ENCODE data around the gene GGA3. TPM values are rescaled to one million over a fixed set of nuclear protein-coding genes. Genes with fewer than 3 reads are reported as not detected.

Gene GGA3
- total and polyA plus RNA-seq, 10 of the 15 experiments (the other 5 are each of a cell fraction or from before 2014, with no cell fraction given): 7.0 to 57.5 (median 34.0) TPM

DNA sequence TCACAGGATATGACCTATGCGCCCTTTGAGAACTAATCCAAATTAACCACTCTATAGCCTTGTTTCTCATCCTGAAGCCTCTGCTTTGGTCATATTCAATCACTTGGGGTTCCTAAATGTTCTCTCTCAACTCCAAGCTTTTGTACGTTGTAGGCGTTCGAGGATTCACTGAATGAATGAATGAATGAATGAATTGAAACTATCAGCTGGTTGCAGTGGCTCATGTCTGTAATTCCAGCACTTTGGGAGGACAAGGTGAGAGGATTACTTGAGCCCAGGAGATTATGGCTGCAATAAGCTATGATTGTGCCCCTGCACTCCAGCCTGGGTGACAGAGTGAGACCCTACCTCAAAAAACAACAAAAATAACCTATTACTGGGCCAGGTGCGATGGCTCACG is 72.8 kb downstream of the GGA3 start:
- no TSS peak for BruUV-seq (replicated peaks)
- H3K4me3 ChIP-seq: no peak overlapping the region
- 97% methylated on average over 6 of the region's 6 CpGs for WGBS (ENCODE audit: insufficient coverage, insufficient replicate concordance, low lambda C conversion rate, missing lambda C conversion rate)
- H3K9me3 ChIP-seq (replicated peaks; ENCODE audit: control insufficient read depth, insufficient read depth, low read length): no peaks in the 10 kb centered on the region
- ChIA-PET POLR2A (interaction anchor here (1.0 to 1.5 kb wide), 2 partner anchors 57 to 87 kb away, joined by 3 to 4 read pairs; partner anchors contain the start of gene NT5C), SMC1A (ENCODE audit: uncharacterized antibody, unreplicated experiment) (interaction anchor here (1.0 to 1.8 kb wide), 4 partner anchors 12 to 177 kb away, joined by 3 to 11 read pairs (median 3); no protein-coding TSS in a partner anchor), RAD21 (ENCODE audit: unreplicated experiment) (interaction anchor here (0.7 to 2.4 kb wide), 7 partner anchors 8 to 227 kb away, joined by 3 to 15 read pairs (median 4); partner anchors contain the start of gene MIF4GD), CTCF (interaction anchor here (0.6 to 5.9 kb wide), 10 partner anchors 14 to 233 kb away, joined by 3 to 58 read pairs (median 4); partner anchors contain the start of gene NT5C)
- no peak overlapping the region for H2AFZ ChIP-seq (ENCODE audit: control insufficient read depth, low read depth, low read length)
- peak; percentile 80 for TF ChIP-seq ZNF24 (IDR thresholded peaks at IDR 0.05)
- no peak for TF ChIP-seq USF2 (IDR thresholded peaks at IDR 0.05; ENCODE audit: borderline replicate concordance, low read depth, low read length)
- FAIRE-seq: no peak
- no peak overlapping the region for H3K4me2 ChIP-seq (ENCODE audit: control insufficient read depth, insufficient read depth)
- no peaks in the 10 kb centered on the region for H3K36me3 ChIP-seq (ENCODE audit: control insufficient read depth in 2 of 2, insufficient read depth in 2 of 2, low read length in 1 of 2)
- in situ Hi-C loops (cut with MboI): no loop called here
- H3K27me3 ChIP-seq (replicated peaks in 1 of 2; ENCODE audit: control insufficient read depth in 2 of 2, insufficient read depth in 2 of 2, low read length in 1 of 2): no peaks in the 10 kb centered on the region
- peaks cover 6% of the 10 kb centered on the region; the same call in 1 of the 2 replicates for H3K4me1 ChIP-seq (ENCODE audit: control insufficient read depth, insufficient read depth, low read length)
- no peaks in the 10 kb centered on the region for H3K79me2 ChIP-seq (ENCODE audit: control insufficient read depth, insufficient read depth, low read length)
- DNase-seq (ENCODE audit: low read depth, low spot score): no peak
- intact Hi-C loops (cut with micrococcal nuclease; ENCODE audit: unreplicated experiment): no loop called here
- no peak overlapping the region for H3K9ac ChIP-seq (ENCODE audit: control insufficient read depth, insufficient read depth, low read length)
- no peaks in the 10 kb centered on the region for H4K20me1 ChIP-seq (ENCODE audit: control insufficient read depth, insufficient read depth)
- ATAC-seq: no peak
- no peak overlapping the region for H3K27ac ChIP-seq (ENCODE audit: control insufficient read depth, insufficient read depth)

Other genes with a start within 250 kb of the GGA3 start
Only the 7 nearest of the 14 such genes appear.
- gene NT5C, start 129.9 kb downstream of the GGA3 start, total RNA-seq (2014; rRNA removed): 115 and 144 TPM in 2 replicates
- gene NT5C, start 129.9 kb downstream of the GGA3 start, total RNA-seq (2014; rRNA removed; fragmentation: Illumina TruSeq; extraction: Trizol): 41.6 and 43.7 TPM in 2 replicates
- 86.3 and 88.5 TPM in 2 replicates for gene NT5C, start 129.9 kb downstream of the GGA3 start, total RNA-seq (2021)
- 17.4 and 40.2 TPM in 2 replicates for gene NT5C, start 129.9 kb downstream of the GGA3 start, polyA plus RNA-seq (2011; rRNA removed)
- gene NT5C, start 129.9 kb downstream of the GGA3 start, polyA plus RNA-seq (2014; fragmentation: Illumina TruSeq; extraction: Trizol): 10.4 and 24.2 TPM in 2 replicates
- 1 to 10 TPM; 3.7 to 9.8 TPM for gene NT5C, start 129.9 kb downstream of the GGA3 start, polyA plus RNA-seq (2014; fragmentation: Nextera tagmentation; extraction: Ambion mirVana)
- gene NT5C, start 129.9 kb downstream of the GGA3 start, polyA plus RNA-seq (2014; rRNA removed): 158 and 188 TPM in 2 replicates
- gene NT5C, start 129.9 kb downstream of the GGA3 start, polyA plus RNA-seq (2016; fragmentation: Nextera tagmentation; extraction: Ambion mirVana): 100 to 1,000 TPM; 116 to 129 TPM
- gene JPT1, start 107.1 kb downstream of the GGA3 start, total RNA-seq (2014; rRNA removed): 150 and 158 TPM in 2 replicates
- 324 and 357 TPM in 2 replicates for gene JPT1, start 107.1 kb downstream of the GGA3 start, total RNA-seq (2014; rRNA removed; fragmentation: Illumina TruSeq; extraction: Trizol)
- 316 and 327 TPM in 2 replicates for gene JPT1, start 107.1 kb downstream of the GGA3 start, total RNA-seq (2021)
- gene JPT1, start 107.1 kb downstream of the GGA3 start, polyA plus RNA-seq (2011; rRNA removed): 79.7 and 112 TPM in 2 replicates
- gene JPT1, start 107.1 kb downstream of the GGA3 start, polyA plus RNA-seq (2014; fragmentation: Illumina TruSeq; extraction: Trizol): 101 and 318 TPM in 2 replicates
- gene JPT1, start 107.1 kb downstream of the GGA3 start, polyA plus RNA-seq (2014; fragmentation: Nextera tagmentation; extraction: Ambion mirVana): 100 to 1,000 TPM in 1 of 2 experiments, 10 to 100 TPM in 1; 95.9 to 140 TPM
- gene JPT1, start 107.1 kb downstream of the GGA3 start, polyA plus RNA-seq (2014; rRNA removed): 339 and 341 TPM in 2 replicates
- gene JPT1, start 107.1 kb downstream of the GGA3 start, polyA plus RNA-seq (2016; fragmentation: Nextera tagmentation; extraction: Ambion mirVana): 100 to 1,000 TPM; 648 to 651 TPM
- 163 and 207 TPM in 2 replicates for gene SUMO2, start 78.6 kb downstream of the GGA3 start, total RNA-seq (2014; rRNA removed)
- 312 and 322 TPM in 2 replicates for gene SUMO2, start 78.6 kb downstream of the GGA3 start, total RNA-seq (2014; rRNA removed; fragmentation: Illumina TruSeq; extraction: Trizol)
- gene SUMO2, start 78.6 kb downstream of the GGA3 start, total RNA-seq (2021): 506 and 514 TPM in 2 replicates
- gene SUMO2, start 78.6 kb downstream of the GGA3 start, polyA plus RNA-seq (2011; rRNA removed): 603 and 801 TPM in 2 replicates
- gene SUMO2, start 78.6 kb downstream of the GGA3 start, polyA plus RNA-seq (2014; fragmentation: Illumina TruSeq; extraction: Trizol): 265 and 335 TPM in 2 replicates
- 100 to 1,000 TPM; 709 to 767 TPM for gene SUMO2, start 78.6 kb downstream of the GGA3 start, polyA plus RNA-seq (2014; fragmentation: Nextera tagmentation; extraction: Ambion mirVana)
- 232 and 249 TPM in 2 replicates for gene SUMO2, start 78.6 kb downstream of the GGA3 start, polyA plus RNA-seq (2014; rRNA removed)
- 100 to 1,000 TPM; 755 to 803 TPM for gene SUMO2, start 78.6 kb downstream of the GGA3 start, polyA plus RNA-seq (2016; fragmentation: Nextera tagmentation; extraction: Ambion mirVana)
- gene NUP85, start 55.9 kb downstream of the GGA3 start, total RNA-seq (2014; rRNA removed): 47.1 and 57.8 TPM in 2 replicates
- gene NUP85, start 55.9 kb downstream of the GGA3 start, total RNA-seq (2014; rRNA removed; fragmentation: Illumina TruSeq; extraction: Trizol): 52.9 and 54.0 TPM in 2 replicates
- gene NUP85, start 55.9 kb downstream of the GGA3 start, total RNA-seq (2021): 82.5 and 97.9 TPM in 2 replicates
- 80.8 and 92.9 TPM in 2 replicates for gene NUP85, start 55.9 kb downstream of the GGA3 start, polyA plus RNA-seq (2011; rRNA removed)
- 59.6 and 65.9 TPM in 2 replicates for gene NUP85, start 55.9 kb downstream of the GGA3 start, polyA plus RNA-seq (2014; fragmentation: Illumina TruSeq; extraction: Trizol)
- gene NUP85, start 55.9 kb downstream of the GGA3 start, polyA plus RNA-seq (2014; fragmentation: Nextera tagmentation; extraction: Ambion mirVana): 100 to 1,000 TPM; 127 to 135 TPM
- gene NUP85, start 55.9 kb downstream of the GGA3 start, polyA plus RNA-seq (2014; rRNA removed): 83.2 and 87.8 TPM in 2 replicates
- gene NUP85, start 55.9 kb downstream of the GGA3 start, polyA plus RNA-seq (2016; fragmentation: Nextera tagmentation; extraction: Ambion mirVana): 100 to 1,000 TPM; 103 to 104 TPM
- 105 and 117 TPM in 2 replicates for gene MRPS7, start 273 bp upstream of the GGA3 start, total RNA-seq (2014; rRNA removed)
- gene MRPS7, start 273 bp upstream of the GGA3 start, total RNA-seq (2014; rRNA removed; fragmentation: Illumina TruSeq; extraction: Trizol): 89.6 and 101 TPM in 2 replicates
- 88.4 and 89.2 TPM in 2 replicates for gene MRPS7, start 273 bp upstream of the GGA3 start, total RNA-seq (2021)
- 73.6 and 89.7 TPM in 2 replicates for gene MRPS7, start 273 bp upstream of the GGA3 start, polyA plus RNA-seq (2011; rRNA removed)
- 71.2 and 101 TPM in 2 replicates for gene MRPS7, start 273 bp upstream of the GGA3 start, polyA plus RNA-seq (2014; fragmentation: Illumina TruSeq; extraction: Trizol)
- gene MRPS7, start 273 bp upstream of the GGA3 start, polyA plus RNA-seq (2014; fragmentation: Nextera tagmentation; extraction: Ambion mirVana): 100 to 1,000 TPM; 161 to 209 TPM
- 93.2 and 108 TPM in 2 replicates for gene MRPS7, start 273 bp upstream of the GGA3 start, polyA plus RNA-seq (2014; rRNA removed)
- 100 to 1,000 TPM; 207 to 217 TPM for gene MRPS7, start 273 bp upstream of the GGA3 start, polyA plus RNA-seq (2016; fragmentation: Nextera tagmentation; extraction: Ambion mirVana)
- 43.9 and 44.3 TPM in 2 replicates for gene MIF4GD, start 9.6 kb upstream of the GGA3 start, total RNA-seq (2014; rRNA removed)
- gene MIF4GD, start 9.6 kb upstream of the GGA3 start, total RNA-seq (2014; rRNA removed; fragmentation: Illumina TruSeq; extraction: Trizol): 22.8 and 23.4 TPM in 2 replicates
- 40.0 and 45.6 TPM in 2 replicates for gene MIF4GD, start 9.6 kb upstream of the GGA3 start, total RNA-seq (2021)
- 49.8 and 66.1 TPM in 2 replicates for gene MIF4GD, start 9.6 kb upstream of the GGA3 start, polyA plus RNA-seq (2011; rRNA removed)
- gene MIF4GD, start 9.6 kb upstream of the GGA3 start, polyA plus RNA-seq (2014; fragmentation: Illumina TruSeq; extraction: Trizol): 20.4 and 42.0 TPM in 2 replicates
- gene MIF4GD, start 9.6 kb upstream of the GGA3 start, polyA plus RNA-seq (2014; fragmentation: Nextera tagmentation; extraction: Ambion mirVana): 10 to 100 TPM; 94.7 to 96.2 TPM
- gene MIF4GD, start 9.6 kb upstream of the GGA3 start, polyA plus RNA-seq (2014; rRNA removed): 49.6 and 57.0 TPM in 2 replicates
- gene MIF4GD, start 9.6 kb upstream of the GGA3 start, polyA plus RNA-seq (2016; fragmentation: Nextera tagmentation; extraction: Ambion mirVana): 10 to 100 TPM; 63.3 to 69.4 TPM
- gene SLC25A19, start 27.8 kb upstream of the GGA3 start, total RNA-seq (2014; rRNA removed): 55.6 and 58.3 TPM in 2 replicates
- 39.7 and 49.1 TPM in 2 replicates for gene SLC25A19, start 27.8 kb upstream of the GGA3 start, total RNA-seq (2014; rRNA removed; fragmentation: Illumina TruSeq; extraction: Trizol)
- gene SLC25A19, start 27.8 kb upstream of the GGA3 start, total RNA-seq (2021): 59.6 and 60.6 TPM in 2 replicates
- gene SLC25A19, start 27.8 kb upstream of the GGA3 start, polyA plus RNA-seq (2011; rRNA removed): 28.3 and 39.2 TPM in 2 replicates
- gene SLC25A19, start 27.8 kb upstream of the GGA3 start, polyA plus RNA-seq (2014; fragmentation: Illumina TruSeq; extraction: Trizol): 24.1 and 45.5 TPM in 2 replicates
- 10 to 100 TPM; 32.9 to 43.1 TPM for gene SLC25A19, start 27.8 kb upstream of the GGA3 start, polyA plus RNA-seq (2014; fragmentation: Nextera tagmentation; extraction: Ambion mirVana)
- 68.5 and 69.4 TPM in 2 replicates for gene SLC25A19, start 27.8 kb upstream of the GGA3 start, polyA plus RNA-seq (2014; rRNA removed)
- 10 to 100 TPM; 77.0 to 91.6 TPM for gene SLC25A19, start 27.8 kb upstream of the GGA3 start, polyA plus RNA-seq (2016; fragmentation: Nextera tagmentation; extraction: Ambion mirVana)

All from GM12878 (cell line).